DMS79 (cell line): ENCODE measurements around the gene ARHGAP6.
"Not testable (repeated sequence)": the region's sequence is repeated elsewhere in the genome, so short reads cannot be mapped to it uniquely, and the experiment has no call there.

Source experiments
- DNase-seq: peaks from one replicate; lab custom pipeline; 2025; lab: John Stamatoyannopoulos, UW

Gene ARHGAP6

DNA sequence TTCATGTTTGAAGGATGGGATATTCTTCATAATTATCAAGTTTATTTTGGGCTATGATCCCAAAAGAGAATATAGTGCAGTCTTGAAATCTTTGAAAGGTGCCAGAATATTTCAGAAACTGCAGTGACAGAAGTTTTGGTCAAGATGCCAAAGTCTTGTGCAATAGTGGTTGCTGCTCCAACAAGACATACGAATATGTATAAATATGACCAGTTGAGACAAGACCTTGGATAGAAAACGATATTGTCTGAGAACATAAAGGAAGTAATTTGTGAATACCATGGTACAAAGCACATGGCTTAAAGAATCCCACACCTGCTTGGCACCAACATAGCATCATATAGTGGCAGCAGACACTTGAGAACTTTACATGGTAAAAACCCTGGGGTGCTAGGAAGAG, 421.1 kb downstream of the ARHGAP6 start:
- no peak for DNase-seq

DNA sequence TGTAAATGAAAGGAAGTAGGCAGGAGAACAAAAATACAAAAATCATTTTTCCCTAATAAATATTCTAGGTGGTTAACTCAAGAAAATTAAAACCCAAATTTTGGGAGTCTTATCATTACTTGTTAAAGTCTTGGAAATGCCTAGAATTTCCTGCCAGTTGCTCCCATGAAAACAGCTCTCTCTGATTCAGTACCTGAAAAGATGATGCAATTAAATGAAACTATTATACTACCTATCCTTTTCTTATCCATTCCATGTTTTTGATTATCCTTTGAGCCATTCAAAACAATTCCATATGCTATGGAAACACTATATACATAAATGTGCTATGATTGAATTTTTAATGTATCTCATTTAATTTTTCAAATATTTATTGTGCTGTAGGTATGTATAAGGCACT, 423.0 kb downstream of the ARHGAP6 start:
- no peak for DNase-seq

GRCh38 chrX:11241720-11242119, 424.0 kb downstream of the ARHGAP6 start:
- no peak for DNase-seq

- no peak for DNase-seq
Measured at GRCh38 chrX:11239230-11239629, 426.5 kb downstream of the ARHGAP6 start.

GRCh38 chrX:11235377-11235776, 430.3 kb downstream of the ARHGAP6 start:
- DNase-seq, result not testable (repeated sequence)

DNA sequence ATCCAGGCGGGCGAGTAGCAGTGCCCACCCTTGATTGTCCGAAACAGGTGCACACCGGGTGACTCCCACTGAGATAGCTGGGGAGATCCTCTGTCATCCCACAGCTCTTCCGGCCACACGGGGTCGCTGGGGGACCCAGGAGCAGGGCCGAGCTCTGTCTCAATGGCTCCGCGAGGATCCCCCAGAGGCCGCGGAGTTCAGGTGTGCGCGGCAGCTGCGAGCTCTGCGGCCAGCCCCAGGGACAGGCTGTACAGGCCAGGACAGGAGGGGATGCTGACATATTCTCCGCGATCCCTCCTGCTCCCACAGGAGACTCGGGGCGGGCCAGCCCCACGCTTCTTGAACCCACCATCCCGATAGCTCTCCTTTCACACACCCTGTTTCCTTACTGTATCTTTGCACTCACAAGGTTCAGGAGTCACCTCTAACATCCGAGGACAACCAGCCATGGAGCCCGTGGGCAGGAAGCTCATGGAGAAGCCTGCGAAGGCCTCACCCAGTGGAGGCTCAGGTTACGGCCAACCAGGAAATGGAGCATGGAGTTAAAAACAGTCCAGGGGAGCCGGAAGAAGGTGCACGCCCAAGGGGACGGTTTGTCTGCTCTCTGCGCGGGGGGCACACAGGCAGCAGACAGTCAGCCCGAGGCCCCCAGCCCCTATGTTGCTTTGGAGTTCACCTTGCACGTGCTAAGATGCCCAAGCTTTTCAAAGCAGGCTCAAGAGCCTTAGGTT, 450.4 kb downstream of the ARHGAP6 start:
- DNase-seq, result no peak

GRCh38 chrX:11214346-11215190, 451.2 kb downstream of the ARHGAP6 start:
- no peak for DNase-seq

DNA sequence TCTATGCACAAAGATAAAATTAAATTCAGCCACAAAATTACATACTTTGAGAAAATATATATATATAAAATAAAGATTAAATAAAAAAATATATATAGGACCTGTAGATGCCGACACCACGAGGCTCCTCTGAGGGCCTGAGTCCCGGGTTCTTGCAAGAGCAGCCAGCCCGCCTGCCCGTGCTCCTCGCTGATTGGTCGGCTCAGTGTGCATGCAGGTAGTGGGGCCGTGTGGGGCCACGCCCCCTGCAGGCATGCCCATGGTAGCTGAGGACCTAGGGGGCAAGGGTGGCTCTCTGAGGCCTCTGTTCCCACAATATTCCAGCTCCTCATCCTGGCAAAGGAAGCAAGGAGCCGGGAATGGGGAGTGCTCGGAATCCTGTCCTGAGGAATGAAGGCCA, 453.0 kb downstream of the ARHGAP6 start:
- no peak for DNase-seq

GRCh38 chrX:11210415-11210801, 455.3 kb downstream of the ARHGAP6 start:
- no peak for DNase-seq

DNA sequence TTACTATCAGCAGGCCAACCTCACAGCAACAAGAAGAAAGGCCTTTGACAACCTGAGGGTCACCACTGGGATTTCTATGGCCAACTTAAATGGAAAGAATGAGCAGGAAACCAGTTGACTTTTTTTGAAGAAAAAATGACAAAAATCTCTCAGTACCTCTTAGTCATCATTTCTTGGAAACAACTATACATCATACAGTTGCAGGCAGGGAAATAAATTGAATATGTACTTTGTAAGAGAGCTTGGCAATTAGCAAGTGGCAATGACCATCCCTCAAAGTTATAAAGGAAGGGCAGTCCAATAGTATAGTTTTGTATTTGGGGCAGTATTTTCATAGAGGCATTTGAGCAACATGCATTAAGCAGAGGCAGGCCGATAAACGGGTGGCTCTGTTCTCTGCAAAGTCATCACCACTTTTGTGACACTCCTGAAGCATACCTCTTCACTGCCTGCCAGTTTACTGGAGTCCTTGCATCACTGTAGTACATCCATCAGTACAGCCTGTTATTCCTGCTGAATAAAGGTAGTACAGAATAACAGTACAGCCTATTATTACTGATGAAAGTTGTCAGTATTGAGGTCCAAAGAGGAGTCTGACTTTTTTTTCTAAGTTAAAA, 455.8 kb downstream of the ARHGAP6 start:
- DNase-seq, result no peak

- DNase-seq, result no peak
Measured at GRCh38 chrX:11206716-11207115, 459.0 kb downstream of the ARHGAP6 start.

DNA sequence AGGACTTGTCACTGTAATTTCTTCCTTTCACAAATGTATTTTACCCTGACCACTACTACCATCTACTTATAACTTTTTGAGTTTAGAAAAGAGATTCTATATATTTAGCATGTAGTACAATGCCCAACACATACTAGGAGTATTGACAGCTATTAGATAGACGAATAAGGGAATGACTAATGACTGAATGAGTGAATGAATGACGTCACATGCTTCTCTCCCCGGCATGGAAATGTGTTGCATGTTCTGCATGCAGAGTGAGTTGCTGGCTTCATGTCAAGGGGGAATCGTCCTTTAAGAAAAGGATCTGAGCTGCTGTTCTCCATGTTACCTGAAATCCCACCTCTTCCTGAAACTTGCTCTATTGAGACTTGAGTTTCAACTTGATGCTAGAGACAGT, 459.9 kb downstream of the ARHGAP6 start:
- DNase-seq, result no peak

DNA sequence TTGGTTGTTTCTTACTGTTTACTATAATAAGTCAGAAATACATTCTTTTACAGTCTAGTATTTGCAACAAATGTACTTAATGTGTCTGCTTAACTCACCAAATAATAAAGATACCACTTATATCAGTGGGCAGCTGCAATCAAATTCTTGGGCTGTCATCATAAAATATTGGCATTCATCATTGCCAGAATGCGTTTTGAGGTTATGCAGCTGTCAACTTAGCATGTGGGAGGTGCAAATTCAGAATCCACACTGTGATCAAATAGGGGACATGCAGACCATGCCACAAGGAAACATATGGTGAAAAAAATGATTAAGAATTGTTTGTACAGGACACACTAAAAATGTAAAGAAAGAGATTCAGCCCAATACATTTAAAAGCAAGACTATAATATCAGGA, 468.0 kb downstream of the ARHGAP6 start:
- DNase-seq, result no peak

GRCh38 chrX:11196476-11196875, 469.2 kb downstream of the ARHGAP6 start:
- no peak for DNase-seq

- no peak for DNase-seq
Measured at GRCh38 chrX:11193035-11193469, 472.7 kb downstream of the ARHGAP6 start.

GRCh38 chrX:11190745-11191510, 474.8 kb downstream of the ARHGAP6 start:
- peak; percentile 35 for DNase-seq

DNA sequence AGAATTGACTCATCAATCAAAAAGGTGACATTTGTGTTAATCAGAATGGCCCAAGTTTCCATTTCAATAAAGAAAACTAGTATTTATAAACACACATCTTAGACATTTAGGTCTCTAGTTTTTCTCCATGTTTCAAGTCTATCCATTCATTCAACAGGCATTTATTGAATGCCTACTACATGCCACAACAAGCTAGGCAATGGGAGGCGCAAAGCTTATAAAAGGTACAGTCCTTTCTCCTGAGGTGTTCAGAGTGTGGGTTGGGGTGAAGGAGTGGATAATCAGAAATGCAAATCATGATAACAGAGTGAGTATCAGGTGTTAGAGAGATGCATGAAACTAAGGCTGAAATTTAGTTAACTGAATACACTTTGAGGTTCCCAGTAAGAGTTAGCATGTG, 476.6 kb downstream of the ARHGAP6 start:
- no peak for DNase-seq

GRCh38 chrX:11188664-11189063, 477.1 kb downstream of the ARHGAP6 start:
- no peak for DNase-seq

GRCh38 chrX:11187001-11187400, 478.7 kb downstream of the ARHGAP6 start:
- DNase-seq, result no peak

DNA sequence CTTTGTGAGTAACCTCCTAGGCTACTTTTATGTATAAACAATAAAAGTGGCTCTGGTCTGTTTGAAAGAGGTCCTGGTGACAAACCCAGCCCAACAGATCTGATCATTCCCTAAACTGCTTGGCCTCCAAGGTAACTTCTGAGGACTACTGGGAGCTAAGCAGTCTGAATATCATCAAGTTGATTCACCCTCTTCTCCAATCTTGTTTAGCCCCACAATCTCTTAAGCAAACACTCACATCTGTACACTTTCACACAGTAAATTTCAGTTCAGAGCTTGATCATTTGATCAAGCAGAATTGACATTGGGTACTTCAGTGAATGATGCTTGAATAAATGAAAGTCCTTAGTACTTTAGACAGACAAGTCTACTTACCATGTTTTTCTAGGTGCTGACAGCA, 479.9 kb downstream of the ARHGAP6 start:
- DNase-seq, result no peak

DNA sequence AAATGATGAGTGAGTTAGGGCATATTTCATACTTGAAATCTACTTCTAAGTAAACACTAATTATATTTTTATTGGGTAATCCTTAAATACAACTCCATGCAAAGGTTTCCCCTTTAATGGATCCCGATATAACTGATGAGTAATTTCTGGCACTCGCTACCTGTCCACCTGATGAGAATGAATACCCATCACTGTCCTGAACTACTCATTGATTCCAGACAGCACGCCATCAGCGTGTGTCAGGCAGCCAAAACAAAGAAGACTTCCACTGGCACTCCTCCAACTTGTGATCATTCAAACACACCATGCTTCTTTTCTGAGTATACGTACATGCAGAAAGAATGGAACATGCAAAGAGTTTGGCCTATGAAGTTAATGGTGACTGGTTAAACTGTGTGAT, 485.1 kb downstream of the ARHGAP6 start:
- DNase-seq, result no peak

DNA sequence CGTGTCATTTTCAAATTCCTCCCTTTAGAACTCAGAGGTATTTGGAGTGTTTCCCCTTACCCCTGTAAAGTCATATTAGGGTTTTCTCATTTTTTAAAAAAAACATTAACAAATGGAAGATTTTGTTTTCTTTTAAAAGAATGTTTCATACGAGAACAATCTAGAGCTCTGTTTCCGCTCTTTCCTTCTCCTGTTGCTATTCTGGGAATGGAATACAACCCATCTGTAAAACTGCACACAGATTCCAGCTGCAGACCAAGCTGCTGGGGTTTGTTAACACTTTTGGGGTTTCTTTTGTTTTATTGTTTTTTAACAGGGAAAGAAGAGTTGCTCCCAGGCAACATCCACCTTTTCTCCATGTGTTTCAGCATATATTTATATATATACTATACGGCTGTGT, 493.3 kb downstream of the ARHGAP6 start:
- no peak for DNase-seq
